ENCODE data around the gene MACROD1. TPM values are rescaled to one million over a fixed set of nuclear protein-coding genes. Genes with fewer than 3 reads are reported as not detected.

MACROD1 gene
- total RNA-seq, 1 donor from 2014 or later = 5.6 TPM

DNA sequence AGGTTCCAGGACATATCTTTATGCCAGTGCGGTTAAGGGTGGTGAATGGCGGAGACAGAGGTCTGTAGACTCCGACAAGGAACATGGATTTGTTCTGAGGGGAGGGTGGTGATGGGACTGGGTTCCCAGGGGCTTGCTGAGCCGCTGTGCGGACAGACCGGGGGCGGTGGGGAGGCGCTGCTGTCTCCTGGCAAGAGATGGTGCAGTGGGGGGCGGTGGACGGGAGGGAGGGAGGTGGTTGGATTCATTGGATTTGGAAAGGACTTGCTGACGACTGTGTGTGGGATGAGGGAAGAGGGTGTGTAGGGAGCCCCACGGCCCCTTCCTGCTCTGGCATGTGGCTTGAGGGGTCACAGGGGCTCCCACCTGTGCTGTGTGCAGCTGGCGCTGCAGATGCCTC is 87.0 kb downstream of the MACROD1 start:
- intact Hi-C loops (cut with micrococcal nuclease) = no loop called here

DNA sequence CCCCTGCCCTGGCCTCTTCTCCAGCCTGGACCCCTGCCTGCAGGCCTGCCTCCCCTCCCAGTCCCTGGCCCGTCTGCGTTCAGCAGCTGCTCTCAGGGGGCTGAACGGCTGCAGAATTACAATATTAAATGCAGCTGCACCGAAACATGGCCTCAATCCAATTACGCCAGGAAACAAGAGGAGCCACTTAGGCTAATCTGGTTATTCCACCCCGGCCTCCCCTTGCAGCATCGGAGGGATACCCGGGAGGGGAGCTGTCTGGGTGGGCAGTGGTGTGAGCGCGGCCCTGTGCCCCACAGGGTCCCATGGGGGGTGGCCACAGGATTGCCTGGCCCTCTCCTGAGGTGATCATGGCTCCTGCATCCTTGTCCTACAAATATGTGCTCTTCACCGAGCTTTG is 87.6 kb downstream of the MACROD1 start:
- intact Hi-C loops (cut with micrococcal nuclease) = no loop called here

DNA sequence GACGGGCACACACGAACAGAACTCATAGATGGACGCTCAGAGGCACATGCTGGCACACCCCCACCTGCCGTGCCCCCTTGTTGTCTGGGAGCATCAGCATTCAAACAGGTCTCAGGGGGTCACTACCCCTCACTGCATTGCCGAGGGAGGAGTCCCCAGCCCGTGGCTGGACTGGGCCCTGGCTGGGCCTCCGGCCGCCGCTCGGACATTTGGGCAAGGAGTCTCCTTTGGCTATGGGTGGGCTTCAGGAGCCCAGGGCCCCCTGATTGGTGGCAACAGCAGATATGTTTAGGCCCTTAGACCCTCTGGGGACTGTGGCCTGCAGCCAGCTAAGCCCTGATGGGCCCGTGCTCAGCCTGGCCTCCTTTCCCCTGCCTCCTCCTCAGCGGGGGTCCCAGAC is 88.3 kb downstream of the MACROD1 start:
- intact Hi-C loops (cut with micrococcal nuclease) = no loop called here

DNA sequence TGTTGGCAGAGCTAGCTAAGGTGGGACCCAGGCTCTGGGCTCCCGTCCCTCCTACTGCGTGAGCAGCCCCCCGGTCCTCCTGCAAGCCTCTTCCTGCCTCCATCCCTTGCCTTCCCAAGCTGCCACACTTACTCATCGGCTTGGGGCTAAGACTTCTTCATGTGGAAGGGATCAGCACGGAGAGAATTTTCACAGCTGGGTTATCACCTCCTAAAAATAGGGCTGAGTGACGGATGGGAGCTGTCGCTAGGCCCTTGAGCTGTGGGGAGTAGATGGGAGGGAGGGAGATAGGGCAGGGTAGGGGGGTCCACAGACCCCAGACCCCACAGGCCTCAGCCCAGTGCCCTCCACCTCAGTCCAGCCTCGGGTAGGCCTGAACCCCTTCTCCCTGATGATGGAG is 89.2 kb downstream of the MACROD1 start:
- intact Hi-C loops (cut with micrococcal nuclease) = no loop called here

DNA sequence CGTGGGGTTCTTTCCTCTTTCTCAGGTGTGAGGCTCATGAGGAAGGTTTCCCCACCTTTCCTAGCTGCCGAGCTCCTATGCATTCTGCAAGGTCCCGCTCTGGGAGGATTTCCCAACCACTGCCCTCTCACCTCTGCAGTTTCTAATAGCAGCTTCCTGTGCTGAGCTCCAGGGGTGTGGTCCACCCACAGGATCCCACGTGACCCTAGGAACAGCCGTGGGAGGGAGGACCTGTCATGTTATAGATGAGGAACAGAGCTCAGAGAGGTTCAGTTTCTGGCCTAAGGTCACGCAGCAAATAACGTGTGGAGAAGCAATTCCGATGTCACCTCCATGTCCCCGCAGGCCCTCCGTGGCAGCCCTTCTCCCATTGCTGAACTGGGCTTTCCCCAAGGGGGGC is 91.7 kb downstream of the MACROD1 start:
- intact Hi-C loops (cut with micrococcal nuclease) = no loop called here

DNA sequence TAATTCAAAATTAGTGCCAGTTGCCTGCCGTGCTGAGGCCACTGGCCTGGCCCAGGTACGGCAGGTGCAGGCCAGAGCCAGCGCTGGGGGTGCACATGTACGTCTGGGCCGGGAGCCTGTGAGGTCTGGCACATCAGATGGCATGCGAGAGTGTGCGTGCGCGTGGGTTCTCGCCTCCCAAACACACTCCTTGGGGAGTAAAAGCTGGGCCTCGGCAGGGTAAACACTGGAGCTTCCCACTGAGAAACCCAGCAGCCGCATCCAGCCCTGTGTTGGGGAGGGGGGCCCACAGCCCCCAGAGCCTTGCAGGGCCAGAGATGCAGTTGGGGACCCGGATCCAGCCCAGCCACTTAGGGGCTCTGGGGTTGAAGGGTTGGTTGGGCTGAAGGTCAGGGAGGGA is 92.4 kb downstream of the MACROD1 start:
- intact Hi-C loops (cut with micrococcal nuclease) = no loop called here

DNA sequence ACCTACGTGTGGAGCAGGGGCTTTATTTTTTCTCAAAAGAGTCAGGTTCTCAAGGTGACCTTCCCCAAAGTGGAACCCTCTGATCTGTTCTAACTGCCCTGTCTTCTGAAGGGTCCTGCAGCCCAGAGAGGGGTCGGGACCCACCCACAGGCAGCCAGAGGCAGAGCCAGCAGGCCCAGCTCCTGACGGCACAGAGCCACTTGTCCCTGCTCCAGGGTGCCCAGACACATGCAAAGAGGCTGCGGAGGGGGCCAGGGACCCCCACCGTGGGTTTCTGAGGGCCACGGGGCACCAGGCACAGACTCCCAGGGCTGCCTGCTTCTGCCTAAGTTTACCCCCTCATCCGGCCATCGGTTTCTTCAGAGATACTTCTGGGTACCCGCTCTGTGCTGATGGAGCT is 93.0 kb downstream of the MACROD1 start:
- intact Hi-C loops (cut with micrococcal nuclease) = no loop called here

DNA sequence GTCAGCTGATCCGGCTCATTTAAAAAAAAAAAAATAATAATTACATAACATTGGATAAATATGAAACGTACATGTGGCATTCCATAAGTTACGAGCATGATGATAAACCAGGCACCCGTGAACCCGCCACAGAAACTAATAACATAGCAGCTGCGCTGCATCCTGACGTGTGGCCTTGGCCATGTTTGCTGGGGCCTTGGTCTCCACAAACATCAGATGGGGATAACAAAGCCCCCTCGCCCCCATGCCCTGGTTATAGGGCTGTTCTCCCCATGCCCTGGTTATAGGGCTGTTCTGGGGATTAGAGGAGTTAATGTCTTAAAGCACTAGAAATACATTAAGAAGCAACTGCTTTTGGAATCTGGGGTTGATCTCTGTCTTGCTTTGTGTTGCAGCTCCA is 93.5 kb downstream of the MACROD1 start:
- intact Hi-C loops (cut with micrococcal nuclease) = no loop called here

DNA sequence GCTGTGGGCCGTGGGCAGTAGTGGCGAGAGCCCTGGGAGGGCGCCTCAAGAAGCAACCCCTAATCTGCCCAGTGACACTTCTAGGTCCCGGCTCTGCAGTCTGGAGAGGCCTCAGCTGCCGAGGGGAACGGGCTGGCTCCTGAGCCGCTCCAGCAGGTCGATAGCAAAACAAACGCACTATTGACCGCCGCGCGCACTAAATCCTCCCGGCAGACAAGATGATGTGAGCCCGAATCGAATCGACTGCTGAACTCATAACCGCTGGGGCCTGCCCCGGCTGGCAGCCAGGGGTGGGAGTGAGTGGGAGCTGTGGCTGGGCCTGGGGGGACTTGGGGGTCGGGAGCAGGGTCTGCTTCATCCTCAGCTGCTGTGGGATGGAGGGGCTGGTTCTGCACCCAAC is 94.1 kb downstream of the MACROD1 start:
- intact Hi-C loops (cut with micrococcal nuclease) = no loop called here

DNA sequence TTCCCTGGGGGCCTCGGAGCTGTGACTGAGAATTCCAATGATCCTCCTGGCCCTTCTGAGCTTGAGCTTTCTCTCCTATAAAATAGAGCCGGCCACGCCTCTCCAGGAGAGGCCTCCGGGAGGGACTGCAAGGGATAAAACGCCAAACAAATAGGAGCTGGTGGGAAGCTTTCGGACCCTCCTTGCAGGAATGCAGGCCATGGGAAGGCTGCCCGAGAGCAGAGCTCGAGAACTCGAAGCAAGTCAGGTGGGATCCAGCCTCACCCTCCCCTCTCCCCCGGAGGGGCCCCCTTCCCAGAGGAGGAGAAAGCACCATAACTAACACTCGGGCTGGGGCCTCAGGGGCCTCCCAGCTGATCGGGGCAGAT is 95.6 kb downstream of the MACROD1 start:
- intact Hi-C loops (cut with micrococcal nuclease) = no loop called here

DNA sequence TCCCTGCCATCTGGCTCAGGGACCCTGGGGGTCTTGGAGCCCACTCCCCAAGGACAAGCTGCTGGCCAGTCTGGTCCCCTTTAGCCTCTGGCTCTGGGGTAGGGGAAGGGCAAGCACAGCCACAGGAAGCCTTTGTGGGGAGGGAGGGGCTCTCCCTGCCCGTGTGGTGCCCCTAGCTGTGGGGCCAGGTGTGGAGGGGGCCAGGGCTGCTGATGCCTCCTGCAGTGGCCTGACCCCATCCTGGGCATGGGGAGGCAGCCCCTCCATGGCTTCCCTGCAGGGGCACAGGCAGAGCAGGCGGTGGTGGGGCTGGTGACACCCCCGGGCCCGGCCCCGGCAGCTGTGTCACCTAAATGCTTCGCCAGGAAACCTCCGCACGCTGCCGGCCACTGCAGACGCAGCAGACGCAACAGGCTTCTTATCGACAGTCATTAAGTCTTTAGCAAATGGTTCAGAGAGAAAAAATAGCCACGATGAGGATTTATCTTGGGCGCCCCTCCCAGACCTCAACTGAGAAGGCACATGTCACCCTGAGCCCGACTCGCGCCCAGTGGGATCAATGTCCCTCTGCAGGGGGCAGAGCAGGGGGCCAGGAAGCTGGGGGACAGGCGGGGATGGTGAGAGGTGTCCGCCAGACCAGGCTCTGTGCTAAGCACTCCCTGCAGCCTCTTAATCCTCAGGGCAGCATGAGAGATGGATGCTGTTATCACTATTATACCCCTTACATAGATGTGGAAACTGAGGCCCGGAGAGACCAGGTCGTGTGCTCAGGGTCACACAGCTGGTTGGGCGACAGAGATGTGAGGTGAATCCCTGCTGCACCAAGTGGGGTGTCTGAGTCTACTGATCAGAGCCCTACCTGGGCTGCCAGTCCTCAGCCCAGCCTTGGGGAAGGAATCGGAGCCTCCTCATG is 96.3 kb downstream of the MACROD1 start:
- intact Hi-C loops (cut with micrococcal nuclease) = no loop called here

DNA sequence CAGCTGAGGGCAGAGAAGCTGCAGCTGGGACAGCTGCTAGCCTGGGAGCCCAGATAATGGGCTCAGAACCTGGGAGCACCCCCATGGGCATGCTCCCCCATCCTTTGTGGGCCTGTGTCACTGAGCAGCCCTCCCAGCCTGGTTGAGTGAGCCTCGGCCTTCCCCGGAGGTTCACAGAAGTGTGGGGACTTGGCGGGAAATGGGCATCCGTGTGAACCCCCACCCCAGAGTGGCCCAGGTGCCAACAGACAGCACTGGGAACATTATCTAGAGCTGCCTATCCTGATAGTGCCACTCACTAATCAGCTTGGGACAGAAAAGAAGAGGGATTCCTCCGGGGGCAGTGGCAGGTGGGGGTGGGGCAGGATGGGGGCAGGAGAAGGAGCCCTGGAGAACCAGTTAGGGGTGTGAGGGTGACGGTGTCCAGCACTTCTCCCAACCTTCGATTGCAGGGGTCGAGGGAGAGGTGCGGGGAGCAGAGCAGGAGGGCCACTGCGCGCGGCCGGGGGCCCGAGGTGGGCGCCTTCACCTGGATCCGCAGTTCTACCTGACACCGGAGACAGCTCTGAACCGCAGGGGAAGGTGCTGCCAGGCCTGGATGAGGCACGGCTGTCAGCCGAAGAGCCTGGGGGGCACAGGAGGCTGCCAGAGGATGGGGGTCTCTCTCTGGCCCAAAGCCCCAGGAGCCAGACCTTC is 97.1 kb downstream of the MACROD1 start:
- intact Hi-C loops (cut with micrococcal nuclease) = no loop called here

DNA sequence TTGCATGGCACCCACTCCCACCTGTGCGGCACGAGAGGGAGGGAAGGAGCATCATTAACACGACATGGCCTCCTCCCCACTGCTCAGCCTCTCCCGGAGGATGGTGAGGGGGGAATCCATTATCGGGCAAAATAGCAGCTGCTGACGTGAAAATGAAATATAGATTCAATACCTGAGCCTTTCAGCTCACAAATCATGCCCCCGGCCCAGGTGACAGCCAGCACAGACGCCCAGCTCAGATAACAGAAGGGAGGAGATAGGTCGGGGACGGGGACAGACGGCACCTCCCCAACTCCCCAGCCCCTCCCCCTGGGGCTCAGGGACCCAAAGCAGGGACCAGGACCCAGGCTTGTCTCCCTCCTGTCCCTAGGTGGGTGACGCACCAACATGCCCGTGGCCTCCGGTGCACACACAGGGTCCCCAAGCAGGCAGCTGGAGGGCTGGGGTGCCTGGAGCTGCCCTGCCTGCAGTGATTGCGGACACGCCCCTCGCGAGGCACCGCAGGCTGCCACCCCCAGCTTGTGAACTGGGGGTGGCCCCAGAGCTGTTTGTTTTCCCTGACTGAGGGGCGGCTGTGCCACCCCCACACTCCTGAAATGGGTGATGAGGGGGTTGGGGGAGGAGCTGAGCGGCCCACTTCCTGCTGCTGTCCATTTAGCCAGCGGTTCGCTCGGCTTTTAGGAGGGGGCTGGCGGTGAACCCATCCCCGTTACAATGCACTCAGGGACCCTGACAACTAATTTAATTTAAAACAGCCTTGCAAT is 98.5 kb downstream of the MACROD1 start:
- intact Hi-C loops (cut with micrococcal nuclease) = no loop called here

DNA sequence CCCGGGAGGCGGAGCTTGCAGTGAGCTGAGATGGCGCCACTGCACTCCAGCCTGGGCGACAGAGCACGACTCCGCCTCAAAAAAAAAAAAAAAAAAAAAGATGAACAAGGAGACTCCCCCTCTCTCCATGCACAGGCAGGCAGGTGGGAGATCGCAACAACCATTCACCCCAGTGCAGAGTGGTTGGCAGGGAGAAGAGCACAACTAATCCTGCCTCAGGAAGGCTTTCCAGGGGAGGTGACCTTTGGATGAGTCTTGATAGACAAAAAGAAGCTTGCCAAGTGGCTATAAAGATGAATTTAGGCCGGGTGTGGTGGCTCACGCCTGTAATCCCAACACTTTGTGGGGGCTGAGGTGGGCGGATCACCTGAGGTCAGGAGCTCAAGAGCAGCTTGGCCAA is 100.2 kb downstream of the MACROD1 start:
- intact Hi-C loops (cut with micrococcal nuclease) = no loop called here

DNA sequence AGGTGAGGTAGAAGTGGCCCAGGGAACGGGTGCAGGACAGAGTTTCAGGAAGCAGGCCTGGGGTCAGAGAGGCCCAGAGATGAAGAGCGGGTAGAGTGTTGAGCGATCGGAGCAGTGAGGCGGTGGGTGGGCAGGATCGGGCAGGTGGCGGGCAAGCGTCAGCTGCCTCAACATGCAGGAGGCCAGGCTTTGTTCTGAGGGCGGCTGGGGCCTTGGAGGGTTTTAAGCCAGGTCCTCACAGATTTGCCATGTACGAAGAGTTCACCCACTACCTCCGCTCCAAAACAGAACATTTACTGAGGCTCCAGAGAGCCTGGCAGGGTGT is 100.8 kb downstream of the MACROD1 start:
- intact Hi-C loops (cut with micrococcal nuclease) = no loop called here

DNA sequence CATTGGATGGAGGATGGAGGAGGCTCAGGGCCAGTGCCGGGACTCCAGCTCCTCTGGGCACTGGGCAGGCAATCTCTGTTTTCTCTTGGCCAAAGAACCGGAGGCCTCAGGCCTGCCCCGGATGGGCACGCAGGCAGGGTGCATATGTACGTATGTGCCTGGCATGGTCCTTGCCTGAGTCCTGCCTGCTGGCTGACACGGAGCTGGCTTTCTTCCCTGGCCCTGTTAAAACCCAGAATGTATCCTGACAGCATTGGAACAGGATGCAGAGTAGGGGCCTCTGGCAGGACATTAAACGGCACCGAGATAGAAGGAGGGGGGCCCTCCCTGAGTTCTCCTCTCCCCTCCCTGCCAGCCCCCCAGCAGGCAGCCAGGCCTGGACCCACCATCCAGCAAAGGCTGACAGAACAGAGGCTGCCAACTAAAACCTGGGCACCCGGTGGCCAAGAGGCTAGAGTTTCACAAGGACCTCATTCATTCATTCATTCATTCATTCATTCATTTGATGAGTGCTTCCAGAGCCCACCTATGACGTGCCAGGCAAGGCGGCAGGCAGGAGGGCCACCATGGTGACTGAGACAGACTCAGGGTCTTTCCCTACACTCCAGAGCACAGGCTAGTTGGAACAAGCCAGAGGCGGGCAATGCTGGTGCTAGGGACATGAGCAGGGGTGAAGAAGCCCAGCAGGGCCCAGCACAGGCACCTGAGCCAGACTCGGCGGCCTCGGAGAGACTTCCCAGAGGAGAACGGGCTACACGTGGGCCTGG is 101.4 kb downstream of the MACROD1 start:
- intact Hi-C loops (cut with micrococcal nuclease) = no loop called here

DNA sequence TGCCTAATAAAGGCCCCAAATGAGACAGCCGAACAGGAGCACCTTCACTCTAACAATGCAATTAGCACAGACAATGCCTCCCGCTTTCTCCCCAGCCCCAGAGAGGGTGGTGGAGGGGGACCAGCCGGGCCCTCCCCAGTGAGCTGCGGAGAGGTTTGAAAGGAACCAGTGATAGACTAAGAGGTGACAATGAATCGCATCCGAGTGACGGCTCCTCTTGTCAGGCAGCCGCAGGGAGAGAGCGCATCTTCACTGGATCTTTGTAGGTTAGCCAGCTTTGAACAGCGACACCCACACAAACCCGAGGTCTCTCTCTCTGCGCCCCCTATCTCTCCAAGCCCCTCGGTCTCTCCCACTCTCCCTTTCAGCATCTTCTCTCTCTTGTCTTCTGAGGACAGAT is 102.1 kb downstream of the MACROD1 start:
- intact Hi-C loops (cut with micrococcal nuclease) = no loop called here

DNA sequence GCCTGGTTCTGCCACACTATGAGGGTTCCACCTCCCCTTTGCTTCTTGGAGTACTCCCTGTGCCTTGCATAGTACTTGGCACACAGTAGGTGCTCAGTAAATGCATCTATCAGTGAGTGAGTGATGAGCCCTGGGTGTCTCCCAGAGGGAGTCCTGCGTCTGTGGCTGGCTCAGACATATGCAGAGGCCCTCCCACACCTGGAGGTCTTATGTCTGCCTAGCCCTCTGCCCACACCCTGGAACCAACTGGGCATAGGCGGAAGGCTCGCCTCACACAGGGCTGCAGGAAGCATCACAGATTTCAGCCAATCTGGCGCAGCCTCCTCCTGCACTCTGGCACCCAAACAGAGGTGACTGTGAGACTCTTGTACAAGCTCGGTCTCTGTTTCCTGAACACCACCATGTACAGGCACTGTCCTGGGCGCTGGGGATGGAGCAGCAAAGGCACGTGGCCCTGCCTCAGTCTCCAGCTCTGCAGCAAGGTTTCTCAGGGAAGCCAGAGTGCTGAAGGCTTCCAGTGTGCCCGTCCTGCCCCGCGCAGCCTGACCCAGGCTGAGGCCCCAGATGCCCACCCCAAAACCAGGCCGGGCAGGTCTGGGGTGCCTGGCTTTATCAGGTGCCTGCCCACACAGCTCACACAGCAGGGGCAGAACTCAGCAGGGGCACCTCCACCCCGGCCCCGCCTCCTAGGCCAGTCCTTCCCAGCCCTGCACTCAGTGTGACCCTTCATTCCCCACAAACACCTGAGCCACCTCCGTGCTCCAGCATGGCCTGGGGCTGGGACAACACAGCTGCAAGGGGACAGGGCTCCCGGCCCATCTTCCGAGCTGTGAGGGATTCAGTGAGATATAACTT is 103.5 kb downstream of the MACROD1 start:
- intact Hi-C loops (cut with micrococcal nuclease) = no loop called here

DNA sequence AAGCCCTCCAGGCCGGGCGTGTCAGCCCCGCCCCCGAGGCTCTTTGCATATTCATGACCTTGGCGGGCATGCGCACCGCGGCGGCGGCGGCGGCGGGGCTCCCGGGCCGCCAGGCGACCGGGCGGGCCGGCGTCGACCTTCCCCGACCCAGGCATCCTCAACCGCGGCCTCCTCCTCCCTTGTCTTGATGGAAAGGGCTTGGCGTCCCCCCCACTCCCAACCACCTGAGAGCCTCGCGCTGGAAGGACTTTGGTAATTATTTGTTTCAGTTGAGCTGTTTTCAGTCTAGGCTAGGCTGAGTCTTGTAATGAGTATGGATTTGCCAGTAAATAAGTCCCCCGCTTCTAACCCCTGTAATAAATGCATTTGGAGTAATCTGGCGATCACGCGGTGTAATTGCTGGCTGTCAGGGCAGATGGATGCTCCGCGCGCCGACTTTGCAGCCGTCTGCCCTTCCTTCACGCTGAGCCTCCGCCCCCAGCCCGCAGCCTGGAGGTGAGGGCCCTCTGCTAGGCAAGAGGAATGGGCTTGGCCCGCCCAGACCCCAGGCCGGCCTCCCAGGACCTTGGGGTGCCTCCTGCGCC is 105.0 kb downstream of the MACROD1 start:
- intact Hi-C loops (cut with micrococcal nuclease) = no loop called here

DNA sequence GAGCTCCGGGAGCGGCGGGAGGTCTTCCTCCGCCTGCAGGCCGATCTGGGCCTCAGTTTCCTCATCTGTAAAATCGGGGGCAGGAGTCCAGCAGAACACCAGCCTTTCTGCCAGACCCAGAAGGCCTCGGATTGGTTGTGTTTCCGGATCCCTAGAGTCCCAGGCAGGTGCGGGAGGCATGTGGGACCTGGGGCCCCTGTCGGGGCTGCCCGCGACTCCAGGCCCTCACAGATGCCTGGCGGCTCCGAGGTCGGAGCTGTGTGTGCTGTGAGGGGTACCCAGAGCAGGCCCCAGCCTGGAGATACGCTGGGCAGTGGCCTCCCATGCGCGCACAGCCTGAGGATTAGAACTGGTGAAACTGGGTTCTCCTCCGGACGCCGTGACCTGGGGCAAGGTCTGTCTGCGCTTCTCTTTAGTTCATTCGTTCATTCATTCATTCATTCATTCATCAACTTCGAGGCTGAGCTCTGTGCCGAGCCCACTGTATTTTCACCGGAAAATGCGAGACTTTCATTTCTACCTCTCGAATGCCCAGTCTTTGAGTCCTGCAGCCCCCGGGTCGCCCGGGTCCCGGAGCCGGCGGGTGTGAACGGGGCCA is 105.6 kb downstream of the MACROD1 start:
- intact Hi-C loops (cut with micrococcal nuclease) = no loop called here
